ENCODE results near the gene GPR32.
"Not testable (repeated sequence)": the region's sequence is repeated elsewhere in the genome, so short reads cannot be mapped to it uniquely, and the experiment has no call there.

- TF ChIP-seq CTCF (IDR thresholded peaks at IDR 0.05); EZH2 (IDR thresholded peaks at IDR 0.05; ENCODE audit: borderline replicate concordance, insufficient read depth, low read depth, low read length, poor library complexity, severe bottlenecking): not testable (repeated sequence)
Measured at GRCh38 chr19:50773454-50773853, 3.2 kb downstream of the GPR32 start.
